ENCODE data around the gene CGN. TPM values are rescaled to one million over a fixed set of nuclear protein-coding genes. Genes with fewer than 3 reads are reported as not detected.

CGN gene
- total RNA-seq, 1 experiment from 2014 or later: 30.9 TPM

- Histone ChIP-seq H3K4ac (ENCODE audit: low read depth, low read length) (no peak overlapping the region), H3K27me3 (ENCODE audit: insufficient read depth, low read length) (no peaks in the 10 kb centered on the region; the same call in 1 of the 2 replicates), H2BK5ac (ENCODE audit: insufficient read length, low read length) (no peak overlapping the region), H3K27ac (ENCODE audit: insufficient read length, low read depth, low read length) (no peak overlapping the region), H3K79me2 (ENCODE audit: insufficient read depth, low read length) (no peaks in the 10 kb centered on the region; the same call in 1 of the 2 replicates), H2AK5ac (ENCODE audit: insufficient read length, low read length) (no peak overlapping the region), H3K14ac (ENCODE audit: insufficient read depth, low read length) (no peak overlapping the region), H3K9me3 (ENCODE audit: control insufficient read depth, low read depth, low read length) (no peaks in the 10 kb centered on the region), H3K23ac (ENCODE audit: insufficient read length, low read depth, low read length) (no peak overlapping the region), H3K18ac (ENCODE audit: insufficient read length, low read depth, low read length) (no peak overlapping the region), H3K23me2 (ENCODE audit: insufficient read length, low read depth, low read length, poor library complexity, severe bottlenecking) (peaks cover 12% of the 10 kb centered on the region), H2BK20ac (ENCODE audit: low read depth, low read length, poor library complexity, severe bottlenecking) (no peak overlapping the region), H2AFZ (ENCODE audit: low read length) (no peak overlapping the region), H4K5ac (ENCODE audit: insufficient read length, low read depth, low read length) (no peak overlapping the region), H3K9ac (ENCODE audit: extremely low read depth, insufficient read length, low read length) (no peak overlapping the region), H3T11ph (ENCODE audit: low read length) (no peak overlapping the region), H3K56ac (ENCODE audit: insufficient read length, low read depth, low read length) (no peak overlapping the region), H3K4me1 (ENCODE audit: insufficient read depth, low read length) (no peaks in the 10 kb centered on the region), H4K91ac (ENCODE audit: insufficient read length, low read depth, low read length) (no peak overlapping the region), H2BK12ac (ENCODE audit: insufficient read length, low read depth, low read length) (no peak overlapping the region), H3K4me2 (ENCODE audit: insufficient read depth, insufficient read length, low read length) (no peak overlapping the region), H2BK15ac (ENCODE audit: low read depth, low read length) (no peak overlapping the region), H3K79me1 (ENCODE audit: insufficient read depth, low read depth, low read length, poor library complexity, severe bottlenecking) (no peaks in the 10 kb centered on the region), H2BK120ac (ENCODE audit: low read depth, low read length, poor library complexity, severe bottlenecking) (no peak overlapping the region), H4K20me1 (ENCODE audit: control insufficient read depth, insufficient read depth, insufficient read length) (no peaks in the 10 kb centered on the region), H4K8ac (replicated peaks; ENCODE audit: insufficient read length, low read depth, low read length) (no peak overlapping the region)
- Mint-ChIP-seq H3K4me3 (no peak overlapping the region), H3K27me3 (ENCODE audit: low read depth) (peaks cover 6% of the 10 kb centered on the region; the same call in 1 of the 2 replicates), H3K36me3 (ENCODE audit: insufficient read depth in 1 of 3, low read depth in 3 of 3) (peaks cover 14 to 42% (median 41%) of the 10 kb centered on the region in 3 experiments), H3K9me3 (no peaks in the 10 kb centered on the region), H3K4me1 (peaks cover 20% of the 10 kb centered on the region in 2 experiments), H3K27ac (no peak overlapping the region)
- TF ChIP-seq, protein P1, sequence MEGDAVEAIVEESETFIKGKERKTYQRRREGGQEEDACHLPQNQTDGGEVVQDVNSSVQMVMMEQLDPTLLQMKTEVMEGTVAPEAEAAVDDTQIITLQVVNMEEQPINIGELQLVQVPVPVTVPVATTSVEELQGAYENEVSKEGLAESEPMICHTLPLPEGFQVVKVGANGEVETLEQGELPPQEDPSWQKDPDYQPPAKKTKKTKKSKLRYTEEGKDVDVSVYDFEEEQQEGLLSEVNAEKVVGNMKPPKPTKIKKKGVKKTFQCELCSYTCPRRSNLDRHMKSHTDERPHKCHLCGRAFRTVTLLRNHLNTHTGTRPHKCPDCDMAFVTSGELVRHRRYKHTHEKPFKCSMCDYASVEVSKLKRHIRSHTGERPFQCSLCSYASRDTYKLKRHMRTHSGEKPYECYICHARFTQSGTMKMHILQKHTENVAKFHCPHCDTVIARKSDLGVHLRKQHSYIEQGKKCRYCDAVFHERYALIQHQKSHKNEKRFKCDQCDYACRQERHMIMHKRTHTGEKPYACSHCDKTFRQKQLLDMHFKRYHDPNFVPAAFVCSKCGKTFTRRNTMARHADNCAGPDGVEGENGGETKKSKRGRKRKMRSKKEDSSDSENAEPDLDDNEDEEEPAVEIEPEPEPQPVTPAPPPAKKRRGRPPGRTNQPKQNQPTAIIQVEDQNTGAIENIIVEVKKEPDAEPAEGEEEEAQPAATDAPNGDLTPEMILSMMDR (conservative IDR thresholded peaks at IDR 0.05): no peak
- no CpG with 5 or more reads among the region's 9 CpGs for WGBS (ENCODE audit: extremely low coverage, insufficient read length, low lambda C conversion rate)
- DNase-seq: no peak
Observed at GRCh38 chr1:151537112-151537511, 25.9 kb downstream of the CGN start.
